Kidney (tissue), 14 donors: ENCODE measurements around the gene SLC25A39. TPM values are rescaled to one million over a fixed set of nuclear protein-coding genes. Genes with fewer than 3 reads are reported as not detected.

Source experiments
- DNase-seq, 5 donors: peaks; one replicate each; pipeline ENCODE4 v3.0.0-alpha.2; 2013 to 2020
- FAIRE-seq: peaks from 2 replicates; lab custom pipeline; 2012; peaks lifted over from hg19 to GRCh38; lab: Jason Lieb, UNC
- H3K27ac ChIP-seq, 2 donors: one replicate each; pipeline ENCODE4 v1.7.0; 2013; ENCODE audit warnings: low read depth in 2 of 2, low read length in 2 of 2, inconsistent platforms in 1 of 2
- H3K27me3 ChIP-seq: one replicate; pipeline ENCODE4 v1.7.1; 2013; ENCODE audit warnings: low read length, inconsistent platforms; ENCODE audit not compliant: control insufficient read depth, insufficient read depth
- H3K36me3 ChIP-seq, 3 donors: one replicate each; pipeline versions ENCODE4 v1.7.0 to v1.7.1; 2013; ENCODE audit warnings: low read length in 3 of 3, control low read depth in 1 of 3, inconsistent platforms in 1 of 3; ENCODE audit not compliant: insufficient read depth in 3 of 3, control insufficient read depth in 2 of 3
- H3K4me1 ChIP-seq, 3 donors: one replicate each; pipeline versions ENCODE4 v1.7.0 to v1.7.1; 2013; ENCODE audit warnings: low read length in 3 of 3, inconsistent platforms in 1 of 3, low read depth in 1 of 3; ENCODE audit not compliant: control insufficient read depth in 2 of 3, insufficient read depth in 2 of 3
- H3K4me3 ChIP-seq, 3 donors: one replicate each; pipeline versions ENCODE4 v1.7.0 to v1.8.1; 2013; ENCODE audit warnings: low read length in 3 of 3, control low read depth in 1 of 3, inconsistent platforms in 1 of 3
- H3K9ac ChIP-seq, 3 donors: one replicate each; pipeline versions ENCODE4 v1.7.0 to v1.7.1; 2013; ENCODE audit warnings: low read length in 3 of 3, control low read depth in 1 of 3, inconsistent platforms in 1 of 3
- H3K9me3 ChIP-seq, 3 donors: one replicate each; pipeline versions ENCODE4 v1.7.0 to v1.7.1; 2013; ENCODE audit warnings: low read length in 3 of 3, control low read depth in 1 of 3, inconsistent platforms in 1 of 3; ENCODE audit not compliant: control insufficient read depth in 2 of 3, insufficient read depth in 1 of 3
- intact Hi-C: fragments of 100-400 bp; cut with DNase I; formaldehyde crosslinking; loops from one replicate; pipeline ENCODE4 v1.11.1; 2022
- polyA plus RNA-seq: library from polyadenylated mRNA; stranded (reverse); fragments of 350-450 nt; fragmentation: Illumina TruSeq; extraction: RNeasy Lipid Tissue Mini Kit (QIAGEN cat#74804); gene quantifications from one replicate; pipeline ENCODE4 v1.2.3, GENCODE V29; 2014; ENCODE audit warnings: low read depth, low replicate concordance; ENCODE audit not compliant: insufficient read depth
- total RNA-seq: library from RNA; stranded (reverse); fragmentation: NEBNext Ultra II Directional; extraction: Animal tissue kit (Norgen Biotek cat#: 25700); gene quantifications from one replicate; pipeline ENCODE4 v1.2.1, GENCODE V29; 2021
- TF ChIP-seq, protein P1 (sequence below): IDR thresholded peaks from 3 replicates; pipeline ENCODE4 v1.5.1; 2012; ENCODE audit warnings: mild to moderate bottlenecking, moderate library complexity, borderline replicate concordance; ENCODE audit not compliant: insufficient read depth; ENCODE audit errors: extremely low read depth
- donor health status: control.
- donor health status: control.
- donor health status: control.
- donor health status: control.
- donor health status: control.
- donor health status: DM: yes; HTN: yes; CAD: no.
- donor health status: Normal renal cell carcinoma (clear cell type).

The SLC25A39 gene
- total and polyA plus RNA-seq, 2 donors from 2014 or later = 107 to 389 TPM

- FAIRE-seq = no peak
- peak overlapping the region in 2 of 3 donors; percentile 23 to 28 for H3K4me3 ChIP-seq
Observed at GRCh38 chr17:44307387-44308186, 17.0 kb downstream of the SLC25A39 start.

GRCh38 chr17:44304651-44305050 is 20.0 kb downstream of the SLC25A39 start:
- intact Hi-C loops = no loop called here
- Histone ChIP-seq H3K4me1 (peaks cover 0 to 9% (median 5%) of the 10 kb centered on the region in 3 donors), H3K9ac (no peak overlapping the region), H3K27me3 (no peaks in the 10 kb centered on the region), H3K27ac (no peak overlapping the region), H3K36me3 (no peaks in the 10 kb centered on the region), H3K9me3 (no peaks in the 10 kb centered on the region), H3K4me3 (no peak overlapping the region)
- FAIRE-seq (no peak), DNase-seq (no peak)
- TF ChIP-seq, protein P1, sequence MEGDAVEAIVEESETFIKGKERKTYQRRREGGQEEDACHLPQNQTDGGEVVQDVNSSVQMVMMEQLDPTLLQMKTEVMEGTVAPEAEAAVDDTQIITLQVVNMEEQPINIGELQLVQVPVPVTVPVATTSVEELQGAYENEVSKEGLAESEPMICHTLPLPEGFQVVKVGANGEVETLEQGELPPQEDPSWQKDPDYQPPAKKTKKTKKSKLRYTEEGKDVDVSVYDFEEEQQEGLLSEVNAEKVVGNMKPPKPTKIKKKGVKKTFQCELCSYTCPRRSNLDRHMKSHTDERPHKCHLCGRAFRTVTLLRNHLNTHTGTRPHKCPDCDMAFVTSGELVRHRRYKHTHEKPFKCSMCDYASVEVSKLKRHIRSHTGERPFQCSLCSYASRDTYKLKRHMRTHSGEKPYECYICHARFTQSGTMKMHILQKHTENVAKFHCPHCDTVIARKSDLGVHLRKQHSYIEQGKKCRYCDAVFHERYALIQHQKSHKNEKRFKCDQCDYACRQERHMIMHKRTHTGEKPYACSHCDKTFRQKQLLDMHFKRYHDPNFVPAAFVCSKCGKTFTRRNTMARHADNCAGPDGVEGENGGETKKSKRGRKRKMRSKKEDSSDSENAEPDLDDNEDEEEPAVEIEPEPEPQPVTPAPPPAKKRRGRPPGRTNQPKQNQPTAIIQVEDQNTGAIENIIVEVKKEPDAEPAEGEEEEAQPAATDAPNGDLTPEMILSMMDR = no peak

More at GRCh38 chr17:44307387-44308186, 17.0 kb downstream of the SLC25A39 start:
- H3K9me3 ChIP-seq = no peaks in the 10 kb centered on the region
- H3K27ac ChIP-seq = no peak overlapping the region
- intact Hi-C loops = no loop called here
- peak overlapping the region in 1 of 3 donors; percentile 46 for H3K9ac ChIP-seq
- H3K36me3 ChIP-seq = no peaks in the 10 kb centered on the region
- H3K4me1 ChIP-seq = peaks cover 0 to 9% (median 5%) of the 10 kb centered on the region in 3 donors
- H3K27me3 ChIP-seq = no peaks in the 10 kb centered on the region
- TF ChIP-seq, protein P1 = no peak
- peak in 4 of 5 donors; percentile 70 to 84 (median 75) for DNase-seq

GRCh38 chr17:44297975-44298374 is 26.6 kb downstream of the SLC25A39 start:
- DNase-seq (no peak), FAIRE-seq (no peak)
- H3K27me3 ChIP-seq = no peaks in the 10 kb centered on the region
- H3K36me3 ChIP-seq = no peaks in the 10 kb centered on the region
- H3K9ac ChIP-seq = no peak overlapping the region
- no peaks in the 10 kb centered on the region for H3K4me1 ChIP-seq
- no peak overlapping the region for H3K4me3 ChIP-seq
- H3K27ac ChIP-seq = no peak overlapping the region
- no peaks in the 10 kb centered on the region for H3K9me3 ChIP-seq
- TF ChIP-seq, protein P1 = no peak
- intact Hi-C loops = no loop called here
